ENCODE measurements around the gene FOXP1.
A peak's percentile ranks its signal among the peaks of the same experiment; 100 is the strongest.

Gene FOXP1

GRCh38 chr3:71488882-71489281 lies 94.6 kb downstream of the FOXP1 start:
- no peak overlapping the region for H3K9ac ChIP-seq (ENCODE audit: low read length)
- H2AFZ ChIP-seq (ENCODE audit: low read depth, low read length), result no peak overlapping the region
- no peaks in the 10 kb centered on the region for H4K20me1 ChIP-seq (ENCODE audit: insufficient read depth, low read length)
- peaks cover 9% of the 10 kb centered on the region for H3K4me1 ChIP-seq (ENCODE audit: low read length)
- no peaks in the 10 kb centered on the region for H3K79me2 ChIP-seq (ENCODE audit: low read length)
- no peaks in the 10 kb centered on the region for H3K36me3 ChIP-seq (replicated peaks; ENCODE audit: low read depth, low read length)
- H3K9me3 ChIP-seq (ENCODE audit: insufficient read depth, low read length), result no peaks in the 10 kb centered on the region; the same call in 1 of the 2 replicates
- no peak overlapping the region for H3K4me2 ChIP-seq (ENCODE audit: low read length)
- H3K27me3 ChIP-seq (ENCODE audit: low read depth, low read length), result no peaks in the 10 kb centered on the region
- no peak overlapping the region for H3K4me3 ChIP-seq (ENCODE audit: low read length)
- H3K27ac ChIP-seq (ENCODE audit: low read length), result no peak overlapping the region
- no peak for TF ChIP-seq EZH2phosphoT487 (IDR thresholded peaks at IDR 0.05; ENCODE audit: low read depth)
- TF ChIP-seq, protein P1, sequence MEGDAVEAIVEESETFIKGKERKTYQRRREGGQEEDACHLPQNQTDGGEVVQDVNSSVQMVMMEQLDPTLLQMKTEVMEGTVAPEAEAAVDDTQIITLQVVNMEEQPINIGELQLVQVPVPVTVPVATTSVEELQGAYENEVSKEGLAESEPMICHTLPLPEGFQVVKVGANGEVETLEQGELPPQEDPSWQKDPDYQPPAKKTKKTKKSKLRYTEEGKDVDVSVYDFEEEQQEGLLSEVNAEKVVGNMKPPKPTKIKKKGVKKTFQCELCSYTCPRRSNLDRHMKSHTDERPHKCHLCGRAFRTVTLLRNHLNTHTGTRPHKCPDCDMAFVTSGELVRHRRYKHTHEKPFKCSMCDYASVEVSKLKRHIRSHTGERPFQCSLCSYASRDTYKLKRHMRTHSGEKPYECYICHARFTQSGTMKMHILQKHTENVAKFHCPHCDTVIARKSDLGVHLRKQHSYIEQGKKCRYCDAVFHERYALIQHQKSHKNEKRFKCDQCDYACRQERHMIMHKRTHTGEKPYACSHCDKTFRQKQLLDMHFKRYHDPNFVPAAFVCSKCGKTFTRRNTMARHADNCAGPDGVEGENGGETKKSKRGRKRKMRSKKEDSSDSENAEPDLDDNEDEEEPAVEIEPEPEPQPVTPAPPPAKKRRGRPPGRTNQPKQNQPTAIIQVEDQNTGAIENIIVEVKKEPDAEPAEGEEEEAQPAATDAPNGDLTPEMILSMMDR (IDR thresholded peaks at IDR 0.05; ENCODE audit: low read depth, low read length), result no peak

GRCh38 chr3:71488391-71488809 lies 95.1 kb downstream of the FOXP1 start:
- H3K4me2 ChIP-seq (ENCODE audit: low read length), result no peak overlapping the region
- H3K9ac ChIP-seq (ENCODE audit: low read length), result no peak overlapping the region
- no peak overlapping the region for H3K4me3 ChIP-seq (ENCODE audit: low read length)
- no peak overlapping the region for H3K27ac ChIP-seq (ENCODE audit: low read length)
- no peaks in the 10 kb centered on the region for H4K20me1 ChIP-seq (ENCODE audit: insufficient read depth, low read length)
- no peaks in the 10 kb centered on the region for H3K36me3 ChIP-seq (replicated peaks; ENCODE audit: low read depth, low read length)
- H3K79me2 ChIP-seq (ENCODE audit: low read length), result no peaks in the 10 kb centered on the region
- no peaks in the 10 kb centered on the region for H3K27me3 ChIP-seq (ENCODE audit: low read depth, low read length)
- no peaks in the 10 kb centered on the region; the same call in 1 of the 2 replicates for H3K9me3 ChIP-seq (ENCODE audit: insufficient read depth, low read length)
- TF ChIP-seq, protein P1 (IDR thresholded peaks at IDR 0.05; ENCODE audit: low read depth, low read length), result no peak
- no peak for TF ChIP-seq EZH2phosphoT487 (IDR thresholded peaks at IDR 0.05; ENCODE audit: low read depth)
- H3K4me1 ChIP-seq (ENCODE audit: low read length), result peaks cover 9% of the 10 kb centered on the region
- H2AFZ ChIP-seq (ENCODE audit: low read depth, low read length), result no peak overlapping the region

DNA sequence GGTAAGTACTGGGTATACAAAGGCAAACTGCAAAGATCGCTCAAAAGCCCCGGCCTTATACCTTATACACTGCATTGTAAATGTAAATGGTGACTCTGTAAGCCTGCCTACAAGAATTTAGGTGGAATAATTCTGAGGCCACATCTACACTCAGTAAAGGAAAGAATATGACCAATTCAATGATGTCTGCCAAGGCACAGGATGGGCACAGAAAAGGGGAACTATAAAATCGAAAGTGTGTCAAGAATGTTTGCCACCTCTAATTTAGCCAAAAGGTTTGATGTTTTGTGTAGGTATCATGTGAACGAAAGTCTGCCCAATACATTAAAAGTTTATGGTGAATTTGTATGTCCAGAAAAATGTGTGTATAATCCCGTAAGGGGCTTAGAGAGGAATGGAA lies 96.1 kb downstream of the FOXP1 start:
- peak overlapping the region; percentile 6 for H3K4me2 ChIP-seq (ENCODE audit: low read length)
- TF ChIP-seq, protein P1 (IDR thresholded peaks at IDR 0.05; ENCODE audit: low read depth, low read length), result no peak
- no peak for TF ChIP-seq EZH2phosphoT487 (IDR thresholded peaks at IDR 0.05; ENCODE audit: low read depth)
- no peak overlapping the region for H3K4me3 ChIP-seq (ENCODE audit: low read length)
- H3K79me2 ChIP-seq (ENCODE audit: low read length), result no peaks in the 10 kb centered on the region
- H3K27ac ChIP-seq (ENCODE audit: low read length), result no peak overlapping the region
- H3K4me1 ChIP-seq (ENCODE audit: low read length), result peaks cover 9% of the 10 kb centered on the region
- H4K20me1 ChIP-seq (ENCODE audit: insufficient read depth, low read length), result no peaks in the 10 kb centered on the region
- no peaks in the 10 kb centered on the region for H3K36me3 ChIP-seq (replicated peaks; ENCODE audit: low read depth, low read length)
- no peak overlapping the region for H3K9ac ChIP-seq (ENCODE audit: low read length)
- no peaks in the 10 kb centered on the region for H3K27me3 ChIP-seq (ENCODE audit: low read depth, low read length)
- no peaks in the 10 kb centered on the region; the same call in 1 of the 2 replicates for H3K9me3 ChIP-seq (ENCODE audit: insufficient read depth, low read length)
- H2AFZ ChIP-seq (ENCODE audit: low read depth, low read length), result no peak overlapping the region

DNA sequence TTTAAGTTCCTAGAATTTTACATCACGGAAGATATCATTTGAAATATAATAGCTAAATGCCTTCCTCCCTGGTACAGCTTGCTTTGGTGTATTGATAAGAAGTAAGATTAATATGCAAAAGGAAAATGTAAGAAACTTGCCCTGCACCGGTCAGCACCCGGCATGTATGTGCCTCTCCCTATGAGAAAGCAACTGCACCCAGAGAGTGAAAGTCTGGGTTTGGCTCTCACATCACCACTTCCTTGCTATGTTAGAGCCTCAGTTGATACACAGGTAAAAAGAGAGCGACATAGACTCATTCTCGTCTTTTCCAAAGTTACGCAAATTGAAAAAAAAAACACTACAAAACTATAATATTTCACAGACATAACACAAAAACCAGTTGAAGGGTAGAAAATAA lies 96.7 kb downstream of the FOXP1 start:
- H3K36me3 ChIP-seq (replicated peaks; ENCODE audit: low read depth, low read length), result no peaks in the 10 kb centered on the region
- no peaks in the 10 kb centered on the region for H3K27me3 ChIP-seq (ENCODE audit: low read depth, low read length)

More for the DNA sequence above, 96.7 kb downstream of the FOXP1 start:
- Histone ChIP-seq H3K9me3 (ENCODE audit: insufficient read depth, low read length) (no peaks in the 10 kb centered on the region; the same call in 1 of the 2 replicates), H3K4me1 (ENCODE audit: low read length) (peaks cover 9% of the 10 kb centered on the region), H4K20me1 (ENCODE audit: insufficient read depth, low read length) (no peaks in the 10 kb centered on the region), H2AFZ (ENCODE audit: low read depth, low read length) (no peak overlapping the region), H3K9ac (ENCODE audit: low read length) (no peak overlapping the region), H3K4me3 (ENCODE audit: low read length) (no peak overlapping the region), H3K4me2 (ENCODE audit: low read length) (no peak overlapping the region), H3K79me2 (ENCODE audit: low read length) (no peaks in the 10 kb centered on the region), H3K27ac (ENCODE audit: low read length) (no peak overlapping the region)
- no peak for TF ChIP-seq EZH2phosphoT487 (IDR thresholded peaks at IDR 0.05; ENCODE audit: low read depth)
- TF ChIP-seq, protein P1 (IDR thresholded peaks at IDR 0.05; ENCODE audit: low read depth, low read length), result no peak

Data from OCI-LY3 (cell line).